ENCODE data around the gene HLF.

DNA sequence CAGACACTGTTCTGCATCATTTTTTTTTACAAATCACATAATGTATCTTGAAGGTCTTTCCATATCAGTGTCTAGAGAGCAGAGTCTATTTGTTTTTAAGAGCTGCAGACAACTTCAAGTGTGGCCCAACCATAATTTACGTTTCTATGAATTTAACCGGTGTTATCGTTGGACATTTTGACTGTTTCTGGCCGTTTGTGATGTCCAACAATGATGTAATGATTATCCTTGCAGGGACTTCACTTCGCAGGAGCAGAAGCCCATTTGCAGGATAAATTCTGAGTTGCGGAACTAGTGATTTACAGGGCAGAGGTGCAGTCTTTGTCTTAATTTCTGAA lies 26.9 kb upstream of the HLF start:
- no peak for TF ChIP-seq CTCF (conservative IDR thresholded peaks at IDR 0.05; ENCODE audit: low read depth in 2 of 2)
- no peak for TF ChIP-seq ZNF114 (CRISPR knock-in tag; IDR thresholded peaks at IDR 0.05)
- TF ChIP-seq POLR2AphosphoS5 (IDR thresholded peaks at IDR 0.05; ENCODE audit: low read depth) = no peak
- TF ChIP-seq EZH2 (IDR thresholded peaks at IDR 0.05; ENCODE audit: low read depth, unreplicated experiment) = no peak
- TF ChIP-seq CREB1 (CRISPR knock-in tag; IDR thresholded peaks at IDR 0.05; ENCODE audit: low read depth) = no peak
- TF ChIP-seq EZH2phosphoT487 (IDR thresholded peaks at IDR 0.05; ENCODE audit: unreplicated experiment) = no peak
- TF ChIP-seq, protein P1, sequence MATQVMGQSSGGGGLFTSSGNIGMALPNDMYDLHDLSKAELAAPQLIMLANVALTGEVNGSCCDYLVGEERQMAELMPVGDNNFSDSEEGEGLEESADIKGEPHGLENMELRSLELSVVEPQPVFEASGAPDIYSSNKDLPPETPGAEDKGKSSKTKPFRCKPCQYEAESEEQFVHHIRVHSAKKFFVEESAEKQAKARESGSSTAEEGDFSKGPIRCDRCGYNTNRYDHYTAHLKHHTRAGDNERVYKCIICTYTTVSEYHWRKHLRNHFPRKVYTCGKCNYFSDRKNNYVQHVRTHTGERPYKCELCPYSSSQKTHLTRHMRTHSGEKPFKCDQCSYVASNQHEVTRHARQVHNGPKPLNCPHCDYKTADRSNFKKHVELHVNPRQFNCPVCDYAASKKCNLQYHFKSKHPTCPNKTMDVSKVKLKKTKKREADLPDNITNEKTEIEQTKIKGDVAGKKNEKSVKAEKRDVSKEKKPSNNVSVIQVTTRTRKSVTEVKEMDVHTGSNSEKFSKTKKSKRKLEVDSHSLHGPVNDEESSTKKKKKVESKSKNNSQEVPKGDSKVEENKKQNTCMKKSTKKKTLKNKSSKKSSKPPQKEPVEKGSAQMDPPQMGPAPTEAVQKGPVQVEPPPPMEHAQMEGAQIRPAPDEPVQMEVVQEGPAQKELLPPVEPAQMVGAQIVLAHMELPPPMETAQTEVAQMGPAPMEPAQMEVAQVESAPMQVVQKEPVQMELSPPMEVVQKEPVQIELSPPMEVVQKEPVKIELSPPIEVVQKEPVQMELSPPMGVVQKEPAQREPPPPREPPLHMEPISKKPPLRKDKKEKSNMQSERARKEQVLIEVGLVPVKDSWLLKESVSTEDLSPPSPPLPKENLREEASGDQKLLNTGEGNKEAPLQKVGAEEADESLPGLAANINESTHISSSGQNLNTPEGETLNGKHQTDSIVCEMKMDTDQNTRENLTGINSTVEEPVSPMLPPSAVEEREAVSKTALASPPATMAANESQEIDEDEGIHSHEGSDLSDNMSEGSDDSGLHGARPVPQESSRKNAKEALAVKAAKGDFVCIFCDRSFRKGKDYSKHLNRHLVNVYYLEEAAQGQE (IDR thresholded peaks at IDR 0.05; ENCODE audit: unreplicated experiment) = no peak
- no peak for TF ChIP-seq NANOG (IDR thresholded peaks at IDR 0.05; ENCODE audit: borderline replicate concordance)
- no peak for TF ChIP-seq STAT1 (IDR thresholded peaks at IDR 0.05; ENCODE audit: unreplicated experiment)
- TF ChIP-seq JUNB (IDR thresholded peaks at IDR 0.05; ENCODE audit: unreplicated experiment) = no peak
- TF ChIP-seq, protein P2, sequence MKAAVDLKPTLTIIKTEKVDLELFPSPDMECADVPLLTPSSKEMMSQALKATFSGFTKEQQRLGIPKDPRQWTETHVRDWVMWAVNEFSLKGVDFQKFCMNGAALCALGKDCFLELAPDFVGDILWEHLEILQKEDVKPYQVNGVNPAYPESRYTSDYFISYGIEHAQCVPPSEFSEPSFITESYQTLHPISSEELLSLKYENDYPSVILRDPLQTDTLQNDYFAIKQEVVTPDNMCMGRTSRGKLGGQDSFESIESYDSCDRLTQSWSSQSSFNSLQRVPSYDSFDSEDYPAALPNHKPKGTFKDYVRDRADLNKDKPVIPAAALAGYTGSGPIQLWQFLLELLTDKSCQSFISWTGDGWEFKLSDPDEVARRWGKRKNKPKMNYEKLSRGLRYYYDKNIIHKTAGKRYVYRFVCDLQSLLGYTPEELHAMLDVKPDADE (IDR thresholded peaks at IDR 0.05) = no peak
- TF ChIP-seq ZNF462 (CRISPR knock-in tag; IDR thresholded peaks at IDR 0.05) = no peak

All from GM23338 (cell line).